Right lobe of liver (tissue), 6 donors: ENCODE results near the gene MFAP3. TPM values are rescaled to one million over a fixed set of nuclear protein-coding genes. Genes with fewer than 3 reads are reported as not detected.

Experiments
- ATAC-seq, 4 donors: fragments of 200-7000 bp; cut with Tn5 transposase; one replicate each; pipeline ENCODE4 v1.9.1; 2020; ENCODE audit warnings: mild to moderate bottlenecking in 4 of 4, moderate library complexity in 4 of 4
- DNase-seq, 3 donors: peaks; one replicate each; pipeline ENCODE4 v3.0.0-alpha.2; 2020
- H3K27ac ChIP-seq, 3 donors: fragments of 200-600 bp; one replicate each; pipeline ENCODE4 v1.8.0; 2022
- H3K27me3 ChIP-seq, 2 donors: fragments of 200-600 bp; one replicate each; pipeline ENCODE4 v1.8.0; 2022
- H3K36me3 ChIP-seq, 4 donors: fragments of 200-600 bp; sonication (generic) in 1 of 4; one replicate each; pipeline versions ENCODE4 v1.5.1 to v1.8.0; 2017 to 2022; ENCODE audit warnings: control low read depth in 1 of 4
- H3K4me1 ChIP-seq, 4 donors: fragments of 200-600 bp; sonication (generic) in 1 of 4; one replicate each; pipeline versions ENCODE4 v1.5.1 to v1.8.0; 2017 to 2022; ENCODE audit warnings: control low read depth in 1 of 4
- H3K4me3 ChIP-seq, 3 donors: fragments of 200-600 bp; one replicate each; pipeline ENCODE4 v1.8.0; 2022
- H3K9me3 ChIP-seq, 4 donors: fragments of 200-600 bp; sonication (generic) in 1 of 4; one replicate each; pipeline versions ENCODE4 v1.5.1 to v1.8.0; 2017 to 2022; ENCODE audit warnings: control low read depth in 1 of 4
- POLR2A ChIP-seq: fragments of 450-650 bp; IDR thresholded peaks from one replicate; pipeline ENCODE4 v1.6.1; 2017; ENCODE audit warnings: antibody characterized with exemption, mild to moderate bottlenecking
- WGBS: methylation state at CpG from one replicate; pipeline ENCODE4 v1.1.6; 2018; ENCODE audit warnings: low coverage, low lambda C conversion rate; ENCODE audit not compliant: insufficient coverage; ENCODE audit errors: missing lambda C conversion rate; 5-methylcytosine and 5-hydroxymethylcytosine counted together
- intact Hi-C, 2 donors: fragments of 100-400 bp; cut with DNase I; formaldehyde crosslinking; loops; one replicate each; pipeline versions ENCODE4 v1.11.2 to v1.14.1; 2022
- total RNA-seq, 6 experiments: library from RNA; depleted of rRNA in 2 of 6; stranded (reverse); fragments of >200 nt in 2 of 6; fragmentation: NEBNext Ultra II Directional in 3 of 6; extraction: Animal tissue kit (Norgen Biotek cat#: 25700) in 3 of 6; gene quantifications; one replicate each; pipeline versions ENCODE4 v1.1.0 to v1.2.4, GENCODE V29; 2016 to 2023
- TF ChIP-seq, protein P1 (sequence below), 4 donors: fragments of 200-600 bp in 3 of 4; fragments of 450-650 bp in 1 of 4; IDR thresholded peaks; one replicate each; pipeline versions ENCODE4 v1.5.1 to v1.8.0; 2016 to 2022; ENCODE audit warnings: antibody characterized with exemption in 4 of 4, mild to moderate bottlenecking in 2 of 4
- donor health status: DM: no; HTN: yes; CAD: no.
- donor health status: DM: no; HTN: no; CAD: no.
- donor health status: DM: no; HTN: no; CAD: no.
- donor health status: DM: no; HTN: yes; CAD: no.
- donor health status: DM: no; HTN: yes; CAD: no.

The MFAP3 gene
- total RNA-seq, 6 experiments from 2014 or later = 14.8 to 29.8 (median 16.1) TPM

DNA sequence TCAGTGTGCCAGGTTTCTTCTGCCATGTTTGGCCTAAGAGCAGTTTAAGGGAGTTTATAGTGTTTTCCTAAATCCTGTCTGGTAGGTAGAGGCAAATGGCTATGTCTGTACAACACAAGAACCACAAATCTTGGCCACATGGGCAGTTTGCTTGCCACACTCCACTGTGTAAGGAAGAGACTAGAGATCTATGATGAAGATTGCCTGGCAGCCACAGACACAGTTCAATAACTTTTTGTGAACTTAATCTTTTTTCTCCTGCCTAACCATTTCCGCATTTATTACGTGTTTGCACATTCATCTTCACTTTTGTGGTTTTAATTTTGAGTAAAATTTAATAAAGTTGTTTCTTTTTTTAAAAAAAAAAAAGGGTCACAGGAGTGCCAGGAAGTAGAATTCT is 5.8 kb downstream of the MFAP3 start:
- Histone ChIP-seq H3K27me3 (no peaks in the 10 kb centered on the region), H3K4me3 (no peak overlapping the region), H3K4me1 (peaks cover 0 to 7% (median 2%) of the 10 kb centered on the region in 4 donors), H3K9me3 (no peaks in the 10 kb centered on the region), H3K27ac (no peak overlapping the region), H3K36me3 (no peaks in the 10 kb centered on the region)
- ATAC-seq (no peak), DNase-seq (no peak)
- TF ChIP-seq POLR2A = no peak
- TF ChIP-seq, protein P1, sequence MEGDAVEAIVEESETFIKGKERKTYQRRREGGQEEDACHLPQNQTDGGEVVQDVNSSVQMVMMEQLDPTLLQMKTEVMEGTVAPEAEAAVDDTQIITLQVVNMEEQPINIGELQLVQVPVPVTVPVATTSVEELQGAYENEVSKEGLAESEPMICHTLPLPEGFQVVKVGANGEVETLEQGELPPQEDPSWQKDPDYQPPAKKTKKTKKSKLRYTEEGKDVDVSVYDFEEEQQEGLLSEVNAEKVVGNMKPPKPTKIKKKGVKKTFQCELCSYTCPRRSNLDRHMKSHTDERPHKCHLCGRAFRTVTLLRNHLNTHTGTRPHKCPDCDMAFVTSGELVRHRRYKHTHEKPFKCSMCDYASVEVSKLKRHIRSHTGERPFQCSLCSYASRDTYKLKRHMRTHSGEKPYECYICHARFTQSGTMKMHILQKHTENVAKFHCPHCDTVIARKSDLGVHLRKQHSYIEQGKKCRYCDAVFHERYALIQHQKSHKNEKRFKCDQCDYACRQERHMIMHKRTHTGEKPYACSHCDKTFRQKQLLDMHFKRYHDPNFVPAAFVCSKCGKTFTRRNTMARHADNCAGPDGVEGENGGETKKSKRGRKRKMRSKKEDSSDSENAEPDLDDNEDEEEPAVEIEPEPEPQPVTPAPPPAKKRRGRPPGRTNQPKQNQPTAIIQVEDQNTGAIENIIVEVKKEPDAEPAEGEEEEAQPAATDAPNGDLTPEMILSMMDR (IDR thresholded peaks at IDR 0.05) = no peak
- intact Hi-C loops = no loop called here
- WGBS = 80% methylated on average over 2 of the region's 2 CpGs

DNA sequence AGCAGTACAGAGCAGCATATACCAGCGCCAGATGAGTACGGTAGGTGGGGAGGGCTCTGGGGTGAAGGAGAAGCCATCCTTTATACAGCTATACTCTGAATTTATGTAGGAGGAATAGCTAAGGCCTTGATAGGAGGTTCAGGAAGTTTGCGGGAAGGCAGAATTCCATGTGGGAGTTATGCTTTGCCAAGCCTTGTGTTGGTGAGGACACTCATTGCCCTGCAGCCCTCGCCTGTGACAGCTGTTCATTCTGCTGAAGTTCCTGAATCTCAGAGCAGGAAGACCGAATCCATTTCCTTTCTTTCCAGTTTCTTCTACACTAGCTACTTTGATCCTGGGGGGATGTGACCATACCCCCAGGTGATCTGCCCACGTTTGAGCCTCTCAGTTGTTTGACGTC is 7.7 kb downstream of the MFAP3 start:
- no peaks in the 10 kb centered on the region for H3K9me3 ChIP-seq
- 76% methylated on average over 5 of the region's 7 CpGs for WGBS
- DNase-seq = no peak
- no peaks in the 10 kb centered on the region for H3K27me3 ChIP-seq
- TF ChIP-seq, protein P1 (IDR thresholded peaks at IDR 0.05) = no peak
- TF ChIP-seq POLR2A = no peak
- no peak overlapping the region for H3K27ac ChIP-seq
- no peak for ATAC-seq
- peaks cover 0 to 5% (median 0%) of the 10 kb centered on the region in 4 donors for H3K36me3 ChIP-seq
- no peak overlapping the region for H3K4me3 ChIP-seq
- intact Hi-C loops = no loop called here
- H3K4me1 ChIP-seq = no peaks in the 10 kb centered on the region

DNA sequence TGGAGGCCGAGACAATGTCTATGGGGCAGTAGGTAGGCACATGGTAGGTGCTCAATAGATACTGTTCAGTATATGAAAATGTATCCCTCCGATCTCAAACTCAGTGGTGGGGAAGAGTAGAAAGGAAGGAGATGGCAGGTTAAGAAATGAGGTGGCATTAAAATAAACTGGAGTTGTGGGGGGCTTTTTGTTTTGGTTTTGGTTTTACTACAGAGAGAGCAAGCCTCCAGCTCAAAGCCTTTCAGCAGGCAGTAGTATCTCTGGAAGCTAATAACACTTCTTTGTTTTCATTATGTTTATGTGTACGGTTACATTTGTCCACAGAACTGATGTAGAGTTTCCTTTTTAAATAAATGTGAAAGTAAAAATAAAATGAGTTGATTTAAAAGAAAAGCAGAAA is 8.6 kb downstream of the MFAP3 start:
- H3K27me3 ChIP-seq = no peaks in the 10 kb centered on the region
- H3K4me1 ChIP-seq = no peaks in the 10 kb centered on the region
- peaks cover 0 to 5% (median 0%) of the 10 kb centered on the region in 4 donors for H3K36me3 ChIP-seq
- DNase-seq (no peak), ATAC-seq (no peak)
- no peak for TF ChIP-seq POLR2A
- TF ChIP-seq, protein P1 (IDR thresholded peaks at IDR 0.05) = no peak
- H3K9me3 ChIP-seq = no peaks in the 10 kb centered on the region
- 83% methylated on average over 3 of the region's 3 CpGs for WGBS
- intact Hi-C loops = no loop called here
- H3K27ac ChIP-seq = no peak overlapping the region
- no peak overlapping the region for H3K4me3 ChIP-seq

DNA sequence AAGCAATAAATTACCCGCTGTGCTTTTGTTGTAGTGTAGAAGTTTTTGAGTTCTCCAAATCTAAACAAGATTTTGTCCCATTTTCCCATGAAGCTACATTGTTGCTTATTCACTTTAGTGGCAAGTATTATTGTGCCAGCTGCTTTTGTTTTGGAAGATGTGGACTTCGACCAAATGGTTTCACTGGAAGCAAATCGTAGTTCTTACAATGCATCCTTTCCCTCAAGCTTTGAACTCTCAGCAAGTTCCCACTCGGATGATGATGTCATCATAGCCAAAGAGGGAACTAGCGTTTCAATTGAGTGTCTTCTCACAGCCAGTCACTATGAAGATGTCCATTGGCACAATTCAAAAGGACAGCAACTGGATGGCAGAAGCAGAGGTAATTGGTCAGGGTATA is 10.9 kb downstream of the MFAP3 start:
- no peak for DNase-seq
- TF ChIP-seq, protein P1 (IDR thresholded peaks at IDR 0.05) = no peak
- TF ChIP-seq POLR2A = no peak
- no peaks in the 10 kb centered on the region for H3K9me3 ChIP-seq
- ATAC-seq = no peak
- no peaks in the 10 kb centered on the region for H3K4me1 ChIP-seq
- H3K4me3 ChIP-seq = no peak overlapping the region
- H3K27me3 ChIP-seq = no peaks in the 10 kb centered on the region
- H3K27ac ChIP-seq = no peak overlapping the region
- 68% methylated on average over 5 of the region's 5 CpGs for WGBS
- peaks cover 0 to 8% (median 4%) of the 10 kb centered on the region in 4 donors for H3K36me3 ChIP-seq
- intact Hi-C loops = no loop called here

DNA sequence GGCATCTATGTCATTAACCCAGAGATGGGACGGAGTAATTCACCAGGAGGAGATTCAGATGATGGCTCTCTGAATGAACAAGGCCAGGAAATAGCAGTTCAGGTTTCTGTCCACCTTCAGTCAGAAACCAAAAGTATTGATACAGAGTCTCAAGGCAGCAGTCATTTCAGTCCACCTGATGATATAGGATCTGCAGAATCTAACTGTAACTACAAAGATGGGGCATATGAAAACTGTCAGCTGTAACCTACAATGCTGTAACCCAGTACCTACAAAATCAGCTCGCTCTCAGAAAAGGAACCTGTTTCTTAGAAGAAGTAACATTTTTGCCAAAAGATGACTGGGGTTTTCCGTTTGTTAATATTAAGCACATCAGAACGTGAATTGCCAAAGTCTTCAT is 14.7 kb downstream of the MFAP3 start:
- intact Hi-C loops = no loop called here
- Histone ChIP-seq H3K4me3 (no peak overlapping the region), H3K4me1 (no peaks in the 10 kb centered on the region), H3K36me3 (peaks cover 0 to 8% (median 4%) of the 10 kb centered on the region in 4 donors), H3K27me3 (no peaks in the 10 kb centered on the region), H3K9me3 (no peaks in the 10 kb centered on the region), H3K27ac (no peak overlapping the region)
- WGBS = 62% methylated on average over 2 of the region's 4 CpGs
- TF ChIP-seq POLR2A = no peak
- TF ChIP-seq, protein P1 (IDR thresholded peaks at IDR 0.05) = no peak
- ATAC-seq = no peak
- DNase-seq = no peak
